Measurements from ENCODE around the gene MUC4. TPM values are rescaled to one million over a fixed set of nuclear protein-coding genes. Genes with fewer than 3 reads are reported as not detected.

Gene MUC4
- polyA plus RNA-seq, 1 of the 3 experiments (the other 2 are of a cell fraction): 0.07 TPM

DNA sequence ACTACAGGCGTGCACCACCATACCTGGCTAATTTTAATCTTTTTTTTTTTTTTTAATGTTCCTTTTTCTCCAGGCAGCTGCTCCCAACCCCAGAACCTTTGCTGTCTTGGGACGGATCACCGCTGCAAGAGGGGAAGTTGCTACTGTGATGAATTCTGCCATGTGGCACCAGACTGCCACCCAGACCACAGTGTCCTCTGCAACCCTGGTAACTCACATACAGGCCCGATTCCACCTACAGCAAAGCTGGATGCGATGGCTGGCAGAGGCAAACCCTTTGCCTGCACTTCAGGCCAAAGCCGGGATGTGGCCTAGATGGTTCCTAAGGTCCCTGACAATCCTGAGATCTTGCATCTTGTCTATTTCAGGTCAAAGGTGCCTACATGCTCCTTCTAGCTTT lies 103.7 kb downstream of the MUC4 start (continued):
- TF ChIP-seq, protein P1, sequence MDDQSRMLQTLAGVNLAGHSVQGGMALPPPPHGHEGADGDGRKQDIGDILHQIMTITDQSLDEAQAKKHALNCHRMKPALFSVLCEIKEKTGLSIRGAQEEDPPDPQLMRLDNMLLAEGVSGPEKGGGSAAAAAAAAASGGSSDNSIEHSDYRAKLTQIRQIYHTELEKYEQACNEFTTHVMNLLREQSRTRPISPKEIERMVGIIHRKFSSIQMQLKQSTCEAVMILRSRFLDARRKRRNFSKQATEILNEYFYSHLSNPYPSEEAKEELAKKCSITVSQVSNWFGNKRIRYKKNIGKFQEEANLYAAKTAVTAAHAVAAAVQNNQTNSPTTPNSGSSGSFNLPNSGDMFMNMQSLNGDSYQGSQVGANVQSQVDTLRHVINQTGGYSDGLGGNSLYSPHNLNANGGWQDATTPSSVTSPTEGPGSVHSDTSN (IDR thresholded peaks at IDR 0.05): no peak

DNA sequence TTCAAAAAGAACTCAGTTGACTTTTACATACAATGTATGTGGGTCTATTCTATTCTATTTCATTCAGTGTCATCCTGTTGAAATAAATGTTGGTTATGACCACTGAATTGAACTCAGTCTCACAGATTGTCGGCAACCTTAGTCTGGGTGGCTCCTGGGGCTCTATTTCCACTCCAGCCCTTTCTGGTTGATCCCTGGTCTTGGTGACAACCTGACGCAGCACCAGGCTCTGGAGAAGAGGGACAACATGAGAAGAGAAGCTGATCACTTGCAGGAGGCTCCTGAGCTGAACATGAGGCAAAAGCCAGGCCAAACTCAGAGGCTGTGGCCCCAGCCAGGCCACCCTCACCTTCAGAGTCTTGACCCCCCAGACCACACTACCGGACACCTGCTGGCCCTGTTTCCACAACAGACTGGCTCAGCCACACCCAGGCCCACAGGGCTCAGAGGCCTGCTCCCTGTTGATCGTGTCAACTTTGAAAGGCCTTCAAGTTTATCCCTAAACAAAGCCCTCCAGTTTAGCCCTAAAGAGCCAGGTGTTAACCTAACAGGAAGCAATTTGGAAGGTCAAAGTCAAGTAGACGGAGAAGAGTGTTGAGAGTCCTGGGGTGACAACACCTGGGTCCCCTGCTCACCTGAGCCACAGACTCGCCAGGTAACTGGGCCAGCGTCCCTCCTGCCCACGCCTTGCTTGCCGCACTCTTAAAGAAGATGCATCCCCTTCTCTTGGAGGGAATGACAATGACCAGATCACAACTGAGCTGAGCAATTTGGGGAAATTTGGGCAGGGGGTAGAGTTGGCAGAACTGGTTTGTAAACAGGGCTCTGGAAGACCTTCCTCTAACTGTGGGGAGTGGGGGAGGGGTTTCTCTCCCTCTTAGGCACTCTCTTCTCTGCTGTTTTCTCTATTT lies 106.4 kb downstream of the MUC4 start:
- H3K4me3 ChIP-seq (ENCODE audit: low read depth in 2 of 2, low read length in 1 of 2): no peak overlapping the region
- no peaks in the 10 kb centered on the region for H3K27me3 ChIP-seq (ENCODE audit: insufficient read depth)
- no peak overlapping the region for H3K27ac ChIP-seq (ENCODE audit: low read depth in 2 of 2, low read length in 1 of 2)
- TF ChIP-seq MXI1 (IDR thresholded peaks at IDR 0.05; ENCODE audit: low read depth, low read length): no peak
- TF ChIP-seq, protein P2, sequence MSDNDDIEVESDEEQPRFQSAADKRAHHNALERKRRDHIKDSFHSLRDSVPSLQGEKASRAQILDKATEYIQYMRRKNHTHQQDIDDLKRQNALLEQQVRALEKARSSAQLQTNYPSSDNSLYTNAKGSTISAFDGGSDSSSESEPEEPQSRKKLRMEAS (IDR thresholded peaks at IDR 0.05; ENCODE audit: low read depth): no peak
- TF ChIP-seq GABPA (IDR thresholded peaks at IDR 0.05; ENCODE audit: low read depth): no peak
- no peak for TF ChIP-seq RFX5 (IDR thresholded peaks at IDR 0.05; ENCODE audit: low read length)
- H4K20me1 ChIP-seq (ENCODE audit: insufficient read depth): no peaks in the 10 kb centered on the region
- H3K9me3 ChIP-seq: no peaks in the 10 kb centered on the region
- H3K9me2 ChIP-seq: no peaks in the 10 kb centered on the region
- no peaks in the 10 kb centered on the region for H3K79me2 ChIP-seq (ENCODE audit: insufficient read depth)
- H2AFZ ChIP-seq (ENCODE audit: low read depth): no peak overlapping the region
- H3K4me1 ChIP-seq (ENCODE audit: control insufficient read depth in 1 of 2, insufficient read depth in 2 of 2, low read depth in 1 of 2, low read length in 1 of 2): no peaks in the 10 kb centered on the region
- ChIA-PET CTCF (interaction anchor here (1.4 to 1.6 kb wide), 2 partner anchors 12 to 145 kb away, joined by 4 to 8 read pairs; no protein-coding TSS in a partner anchor), POLR2A (no interaction called here)
- WGBS (ENCODE audit: low lambda C conversion rate): 86% methylated on average over 9 of the region's 9 CpGs
- H3K9ac ChIP-seq: no peak overlapping the region
- no peaks in the 10 kb centered on the region for H3F3A ChIP-seq (replicated peaks; ENCODE audit: insufficient read depth)
- H3K36me3 ChIP-seq (replicated peaks in 1 of 2; ENCODE audit: control insufficient read depth in 1 of 2, insufficient read depth in 2 of 2, low read length in 1 of 2): no peaks in the 10 kb centered on the region
- no peak for DNase-seq
- no peak overlapping the region for H3K4me2 ChIP-seq

DNA sequence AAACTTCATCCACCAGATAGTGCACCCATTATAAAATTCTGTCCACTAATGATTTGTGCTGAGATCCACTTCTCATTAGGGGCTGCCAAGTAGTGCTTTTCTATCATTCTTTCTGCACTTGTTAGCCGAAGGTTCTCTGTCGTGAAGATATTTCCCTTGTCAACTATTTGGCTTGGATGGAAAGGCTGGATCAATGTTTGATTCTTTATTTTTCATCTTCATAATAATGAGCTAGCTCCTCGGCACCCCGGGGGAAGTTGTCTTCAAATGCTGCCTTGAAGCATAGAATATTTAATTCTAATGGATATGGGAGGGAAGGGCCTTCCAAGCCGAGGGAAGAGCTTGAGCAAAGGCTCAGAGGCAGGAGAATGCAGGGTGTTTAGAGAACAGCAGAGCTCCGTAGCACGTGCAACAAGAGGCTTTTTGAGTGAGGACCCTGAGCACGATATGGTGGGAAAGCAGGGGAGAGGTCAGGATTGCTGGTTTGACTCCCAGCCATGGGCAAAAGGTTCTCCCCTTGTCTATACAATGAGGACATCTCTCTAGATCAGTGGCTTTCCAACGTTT lies 107.2 kb downstream of the MUC4 start:
- Histone ChIP-seq H3K79me2 (ENCODE audit: insufficient read depth) (no peaks in the 10 kb centered on the region), H3K4me2 (no peak overlapping the region), H3K4me1 (ENCODE audit: control insufficient read depth in 1 of 2, insufficient read depth in 2 of 2, low read depth in 1 of 2, low read length in 1 of 2) (no peaks in the 10 kb centered on the region), H3K27me3 (ENCODE audit: insufficient read depth) (no peaks in the 10 kb centered on the region), H3K9ac (no peak overlapping the region), H4K20me1 (ENCODE audit: insufficient read depth) (no peaks in the 10 kb centered on the region), H3K36me3 (replicated peaks in 1 of 2; ENCODE audit: control insufficient read depth in 1 of 2, insufficient read depth in 2 of 2, low read length in 1 of 2) (no peaks in the 10 kb centered on the region), H3K4me3 (ENCODE audit: low read depth in 2 of 2, low read length in 1 of 2) (no peak overlapping the region), H3K9me2 (no peaks in the 10 kb centered on the region), H3K27ac (ENCODE audit: low read depth in 2 of 2, low read length in 1 of 2) (no peak overlapping the region), H2AFZ (ENCODE audit: low read depth) (no peak overlapping the region), H3F3A (replicated peaks; ENCODE audit: insufficient read depth) (no peaks in the 10 kb centered on the region), H3K9me3 (no peaks in the 10 kb centered on the region)
- 70% methylated on average over 9 of the region's 9 CpGs for WGBS (ENCODE audit: low lambda C conversion rate)
- no peak for DNase-seq
- ChIA-PET CTCF (interaction anchor here (1.4 to 1.8 kb wide), 3 partner anchors 12 to 148 kb away, joined by 3 to 8 read pairs (median 4); no protein-coding TSS in a partner anchor), POLR2A (no interaction called here)
- TF ChIP-seq GATA2 (CRISPR knock-in tag; IDR thresholded peaks at IDR 0.05) (no peak), EP300 (IDR thresholded peaks at IDR 0.05; ENCODE audit: borderline replicate concordance in 1 of 2, low read depth in 1 of 2, low read length in 1 of 2) (no peak), RXRA (IDR thresholded peaks at IDR 0.05; ENCODE audit: borderline replicate concordance, low read depth) (no peak), YY1 (IDR thresholded peaks at IDR 0.05; ENCODE audit: low read depth) (no peak), TAF1 (IDR thresholded peaks at IDR 0.05; ENCODE audit: borderline replicate concordance, low read depth, low read length) (no peak), RAD21 (IDR thresholded peaks at IDR 0.05; ENCODE audit: low read length) (no peak), TCF12 (IDR thresholded peaks at IDR 0.05) (no peak), RFX5 (IDR thresholded peaks at IDR 0.05; ENCODE audit: low read length) (no peak), FOSL2 (IDR thresholded peaks at IDR 0.05; ENCODE audit: borderline replicate concordance, low read depth) (no peak), SIN3A (IDR thresholded peaks at IDR 0.05; ENCODE audit: borderline replicate concordance, low read depth, low read length) (no peak), FOXM1 (IDR thresholded peaks at IDR 0.05; ENCODE audit: low read depth) (no peak), EZH2phosphoT487 (IDR thresholded peaks at IDR 0.05; ENCODE audit: borderline replicate concordance, low read depth) (no peak), NFIC (IDR thresholded peaks at IDR 0.05; ENCODE audit: borderline replicate concordance) (no peak)
- TF ChIP-seq, protein P1 (IDR thresholded peaks at IDR 0.05): no peak
- TF ChIP-seq, protein P3, sequence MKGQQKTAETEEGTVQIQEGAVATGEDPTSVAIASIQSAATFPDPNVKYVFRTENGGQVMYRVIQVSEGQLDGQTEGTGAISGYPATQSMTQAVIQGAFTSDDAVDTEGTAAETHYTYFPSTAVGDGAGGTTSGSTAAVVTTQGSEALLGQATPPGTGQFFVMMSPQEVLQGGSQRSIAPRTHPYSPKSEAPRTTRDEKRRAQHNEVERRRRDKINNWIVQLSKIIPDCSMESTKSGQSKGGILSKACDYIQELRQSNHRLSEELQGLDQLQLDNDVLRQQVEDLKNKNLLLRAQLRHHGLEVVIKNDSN (IDR thresholded peaks at IDR 0.05; ENCODE audit: borderline replicate concordance, low read depth): no peak
- TF ChIP-seq, protein P4, sequence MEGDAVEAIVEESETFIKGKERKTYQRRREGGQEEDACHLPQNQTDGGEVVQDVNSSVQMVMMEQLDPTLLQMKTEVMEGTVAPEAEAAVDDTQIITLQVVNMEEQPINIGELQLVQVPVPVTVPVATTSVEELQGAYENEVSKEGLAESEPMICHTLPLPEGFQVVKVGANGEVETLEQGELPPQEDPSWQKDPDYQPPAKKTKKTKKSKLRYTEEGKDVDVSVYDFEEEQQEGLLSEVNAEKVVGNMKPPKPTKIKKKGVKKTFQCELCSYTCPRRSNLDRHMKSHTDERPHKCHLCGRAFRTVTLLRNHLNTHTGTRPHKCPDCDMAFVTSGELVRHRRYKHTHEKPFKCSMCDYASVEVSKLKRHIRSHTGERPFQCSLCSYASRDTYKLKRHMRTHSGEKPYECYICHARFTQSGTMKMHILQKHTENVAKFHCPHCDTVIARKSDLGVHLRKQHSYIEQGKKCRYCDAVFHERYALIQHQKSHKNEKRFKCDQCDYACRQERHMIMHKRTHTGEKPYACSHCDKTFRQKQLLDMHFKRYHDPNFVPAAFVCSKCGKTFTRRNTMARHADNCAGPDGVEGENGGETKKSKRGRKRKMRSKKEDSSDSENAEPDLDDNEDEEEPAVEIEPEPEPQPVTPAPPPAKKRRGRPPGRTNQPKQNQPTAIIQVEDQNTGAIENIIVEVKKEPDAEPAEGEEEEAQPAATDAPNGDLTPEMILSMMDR (IDR thresholded peaks at IDR 0.05): no peak
